DOHH2 (cell line): ENCODE data around the gene TMPRSS4.

ENCODE experiments used
- EZH2phosphoT487 ChIP-seq: fragments of 200-600 bp; sonication (generic); IDR thresholded peaks from 2 replicates; pipeline ENCODE4 v1.6.1; 2017; ENCODE audit warnings: borderline replicate concordance, mild to moderate bottlenecking, antibody characterized with exemption, low read length, moderate library complexity, mixed read lengths
- TF ChIP-seq, protein P1 (sequence below): fragments of 200-600 bp; sonication (generic); IDR thresholded peaks from one replicate; pipeline ENCODE4 v1.5.1; 2014; ENCODE audit warnings: antibody characterized with exemption, mild to moderate bottlenecking, low read depth, low read length; ENCODE audit not compliant: poor library complexity, severe bottlenecking

DNA sequence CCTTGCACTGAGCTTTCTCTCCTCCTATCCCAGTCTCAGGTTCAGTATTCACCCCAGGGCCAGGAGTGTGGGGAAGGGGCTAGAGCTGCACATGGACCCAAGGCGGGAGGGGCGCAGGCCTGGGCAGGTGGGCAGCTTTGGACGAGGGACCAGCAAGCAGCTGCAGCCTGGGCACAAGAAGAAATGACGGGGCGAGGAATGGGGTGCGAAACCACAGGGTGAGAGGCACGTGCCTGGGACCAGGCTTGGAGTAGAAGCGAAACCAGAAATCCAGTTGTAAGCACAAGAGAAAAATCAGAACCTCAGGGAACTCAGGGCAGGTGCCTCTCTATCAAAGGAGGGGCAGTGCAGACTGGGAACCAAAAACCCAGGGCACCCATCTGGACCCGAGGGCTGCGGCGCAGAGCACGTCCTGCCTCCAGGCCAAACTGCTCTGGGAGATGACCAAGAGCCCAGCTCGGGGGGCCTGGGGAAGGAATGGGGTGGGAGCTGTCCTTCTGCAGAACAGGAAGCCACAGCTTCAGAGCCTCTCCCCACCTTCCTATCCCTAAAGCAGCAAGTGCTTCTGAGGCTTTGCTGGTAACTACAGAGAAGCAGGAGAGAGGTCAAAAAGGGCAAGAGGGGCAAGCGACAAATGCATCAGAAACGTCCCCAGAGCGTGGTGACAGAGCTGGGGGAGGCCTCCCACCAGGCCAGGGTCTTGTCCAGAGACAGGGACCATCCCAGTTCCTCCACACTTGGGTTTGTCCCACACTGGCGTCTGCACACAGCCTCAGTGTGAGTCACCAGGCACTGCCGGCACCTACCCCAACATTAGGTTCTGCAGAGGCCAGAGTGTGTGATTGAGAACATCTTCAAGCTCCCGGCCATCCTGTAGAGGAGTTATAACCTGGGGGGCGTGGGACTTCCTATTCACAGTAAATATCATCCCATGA lies 18.3 kb upstream of the TMPRSS4 start:
- TF ChIP-seq, protein P1, sequence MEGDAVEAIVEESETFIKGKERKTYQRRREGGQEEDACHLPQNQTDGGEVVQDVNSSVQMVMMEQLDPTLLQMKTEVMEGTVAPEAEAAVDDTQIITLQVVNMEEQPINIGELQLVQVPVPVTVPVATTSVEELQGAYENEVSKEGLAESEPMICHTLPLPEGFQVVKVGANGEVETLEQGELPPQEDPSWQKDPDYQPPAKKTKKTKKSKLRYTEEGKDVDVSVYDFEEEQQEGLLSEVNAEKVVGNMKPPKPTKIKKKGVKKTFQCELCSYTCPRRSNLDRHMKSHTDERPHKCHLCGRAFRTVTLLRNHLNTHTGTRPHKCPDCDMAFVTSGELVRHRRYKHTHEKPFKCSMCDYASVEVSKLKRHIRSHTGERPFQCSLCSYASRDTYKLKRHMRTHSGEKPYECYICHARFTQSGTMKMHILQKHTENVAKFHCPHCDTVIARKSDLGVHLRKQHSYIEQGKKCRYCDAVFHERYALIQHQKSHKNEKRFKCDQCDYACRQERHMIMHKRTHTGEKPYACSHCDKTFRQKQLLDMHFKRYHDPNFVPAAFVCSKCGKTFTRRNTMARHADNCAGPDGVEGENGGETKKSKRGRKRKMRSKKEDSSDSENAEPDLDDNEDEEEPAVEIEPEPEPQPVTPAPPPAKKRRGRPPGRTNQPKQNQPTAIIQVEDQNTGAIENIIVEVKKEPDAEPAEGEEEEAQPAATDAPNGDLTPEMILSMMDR, result no peak
- TF ChIP-seq EZH2phosphoT487, result no peak
